HEK293 (cell line): ENCODE results near the gene SUSD6.

ENCODE experiments used
- CTCF ChIA-PET: fragments of 350-600 bp; formaldehyde crosslinking; extraction: SDS; loops from one replicate; lab custom pipeline; 2021; ENCODE audit warnings: antibody characterized with exemption; lab: Yijun Ruan, JAX
- POLR2A ChIA-PET: fragments of 300-600 bp; formaldehyde crosslinking; extraction: SDS; loops from one replicate; lab custom pipeline; 2020; ENCODE audit warnings: antibody characterized with exemption, inconsistent platforms; lab: Yijun Ruan, JAX
- H3K27ac ChIP-seq: fragments of 200-500 bp; sonication (Bioruptor generic); 2 replicates; pipeline ENCODE4 v1.5.1; 2014; ENCODE audit warnings: low read depth, low read length, control low read depth, inconsistent platforms; ENCODE audit errors: extremely low read depth
- H3K36me3 ChIP-seq, 2 experiments: fragments of 200-500 bp in 1 of 2; sonication (Bioruptor generic) in 1 of 2; 1 replicate in 1 of 2; 2 replicates in 1 of 2; pipeline ENCODE4 v1.5.1; 2014 to 2017; ENCODE audit warnings: inconsistent platforms in 2 of 2, low read length in 2 of 2; ENCODE audit not compliant: control insufficient read depth in 2 of 2, insufficient read depth in 1 of 2
- H3K4me1 ChIP-seq: fragments of 200-500 bp; sonication (Bioruptor generic); 2 replicates; pipeline ENCODE4 v1.5.1; 2014; ENCODE audit warnings: mild to moderate bottlenecking, low read length, inconsistent platforms; ENCODE audit not compliant: control insufficient read depth, insufficient read depth
- H3K4me3 ChIP-seq: 2 replicates; pipeline ENCODE4 v1.5.1; 2011; ENCODE audit warnings: low read depth, mild to moderate bottlenecking, control low read depth, low read length, moderate library complexity
- H3K9me3 ChIP-seq: fragments of 200-500 bp; sonication (Bioruptor generic); 2 replicates; pipeline ENCODE4 v1.5.1; 2014; ENCODE audit warnings: low read depth, low read length, inconsistent platforms; ENCODE audit not compliant: control insufficient read depth, insufficient read depth
- EGR2 ChIP-seq: fragments of 450-650 bp; formaldehyde crosslinking; IDR thresholded peaks from 2 replicates; pipeline ENCODE4 v1.5.1; 2016; ENCODE audit warnings: low read depth, missing biosample characterization, missing genetic modification characterization
- ELK4 ChIP-seq: IDR thresholded peaks from 2 replicates; pipeline ENCODE4 v1.6.1; 2011; ENCODE audit warnings: mild to moderate bottlenecking, low read depth, low read length, borderline replicate concordance
- GLI2 ChIP-seq: fragments of 450-650 bp; formaldehyde crosslinking; IDR thresholded peaks from 2 replicates; pipeline ENCODE4; 2017; ENCODE audit warnings: missing biosample characterization, missing genetic modification characterization, low read depth, borderline replicate concordance
- SP3 ChIP-seq: fragments of 450-650 bp; formaldehyde crosslinking; IDR thresholded peaks from 2 replicates; pipeline ENCODE4 v1.5.1; 2016; ENCODE audit warnings: missing biosample characterization, missing genetic modification characterization
- SP7 ChIP-seq: fragments of 450-650 bp; formaldehyde crosslinking; IDR thresholded peaks from 2 replicates; pipeline ENCODE4 v1.5.1; 2016; ENCODE audit warnings: missing biosample characterization, missing genetic modification characterization
- ZBTB7A ChIP-seq: fragments of 450-650 bp; formaldehyde crosslinking; IDR thresholded peaks from 2 replicates; pipeline ENCODE4 v1.5.1; 2016; ENCODE audit warnings: low read depth, missing biosample characterization, missing genetic modification characterization
- ZFHX2 ChIP-seq: fragments of 450-650 bp; formaldehyde crosslinking; conservative IDR thresholded peaks from 2 replicates; pipeline ENCODE4 v1.5.1; 2016; ENCODE audit warnings: missing biosample characterization, missing genetic modification characterization
- ZNF148 ChIP-seq: fragments of 450-650 bp; formaldehyde crosslinking; IDR thresholded peaks from 2 replicates; pipeline ENCODE4 v1.5.0; 2017; ENCODE audit warnings: missing biosample characterization, missing genetic modification characterization, borderline replicate concordance
- ZNF221 ChIP-seq: fragments of 450-650 bp; formaldehyde crosslinking; IDR thresholded peaks from 2 replicates; pipeline ENCODE4 v1.5.1; 2017; ENCODE audit warnings: missing biosample characterization, missing genetic modification characterization, borderline replicate concordance
- ZNF398 ChIP-seq: fragments of 450-650 bp; formaldehyde crosslinking; IDR thresholded peaks from 2 replicates; pipeline ENCODE4 v1.5.1; 2017; ENCODE audit warnings: missing biosample characterization, missing genetic modification characterization
- ZNF664 ChIP-seq: fragments of 450-650 bp; formaldehyde crosslinking; IDR thresholded peaks from 2 replicates; pipeline ENCODE4 v1.5.1; 2016; ENCODE audit warnings: missing biosample characterization, missing genetic modification characterization
- ZNF777 ChIP-seq: fragments of 450-650 bp; formaldehyde crosslinking; IDR thresholded peaks from 2 replicates; pipeline ENCODE4 v1.5.1; 2017; ENCODE audit warnings: missing biosample characterization, missing genetic modification characterization, borderline replicate concordance

Gene SUSD6

GRCh38 chr14:69625299-69626131, 14.1 kb downstream of the SUSD6 start:
- ChIA-PET CTCF (interaction anchor here (0.6 to 1.7 kb wide), 3 partner anchors 20 to 1008 kb away, joined by 3 read pairs; no protein-coding TSS in a partner anchor), POLR2A (no interaction called here)
- no peaks in the 10 kb centered on the region for H3K9me3 ChIP-seq
- TF ChIP-seq GLI2 (tag by site-specific recombination) = no peak
- TF ChIP-seq ZBTB7A = no peak
- peak; percentile 89 for TF ChIP-seq ZFHX2 (tag by site-specific recombination)
- TF ChIP-seq ZNF777 (tag by site-specific recombination) = no peak
- no peak for TF ChIP-seq ZNF221 (tag by site-specific recombination)
- TF ChIP-seq EGR2 (tag by site-specific recombination) = peak; percentile 82
- TF ChIP-seq ZNF398 (tag by site-specific recombination) = no peak
- no peak overlapping the region for H3K4me3 ChIP-seq
- H3K4me1 ChIP-seq = peaks cover 12% of the 10 kb centered on the region; the same call in 1 of the 2 replicates
- no peaks in the 10 kb centered on the region for H3K36me3 ChIP-seq
- H3K27ac ChIP-seq = no peak overlapping the region

- Histone ChIP-seq H3K4me1 (peaks cover 12% of the 10 kb centered on the region; the same call in 1 of the 2 replicates), H3K36me3 (no peaks in the 10 kb centered on the region), H3K27ac (no peak overlapping the region), H3K4me3 (no peak overlapping the region), H3K9me3 (no peaks in the 10 kb centered on the region)
- TF ChIP-seq ZFHX2 (tag by site-specific recombination) (peak; percentile 20; the same call in 1 of the 2 replicates), ELK4 (no peak), SP3 (no peak), ZNF148 (tag by site-specific recombination) (no peak), EGR2 (tag by site-specific recombination) (0 out of 2 replicates have a peak, but pooled peaks have one; percentile 32)
- ChIA-PET POLR2A (no interaction called here), CTCF (interaction anchor here (0.6 to 1.7 kb wide), 2 partner anchors 41 to 1009 kb away, joined by 3 read pairs; no protein-coding TSS in a partner anchor)
These were observed 14.7 kb downstream of the SUSD6 start for GRCh38 chr14:69626132-69626500.

GRCh38 chr14:69629225-69630127, 18.1 kb downstream of the SUSD6 start:
- ChIA-PET POLR2A (no interaction called here), CTCF (interaction anchor here (0.6 to 1.4 kb wide), 4 partner anchors 25 to 353 kb away, joined by 3 to 4 read pairs (median 3); partner anchors contain the start of gene CCDC177)
- TF ChIP-seq SP7 (tag by site-specific recombination) (no peak), ZNF664 (tag by site-specific recombination) (0 out of 2 replicates have a peak, but pooled peaks have one; percentile 17)
- no peak overlapping the region for H3K27ac ChIP-seq
- H3K9me3 ChIP-seq = no peaks in the 10 kb centered on the region
- H3K4me1 ChIP-seq = peaks cover 12% of the 10 kb centered on the region; the same call in 1 of the 2 replicates
- H3K4me3 ChIP-seq = no peak overlapping the region
- no peaks in the 10 kb centered on the region for H3K36me3 ChIP-seq
